Mucosa of descending colon (tissue), 3 donors: ENCODE measurements around the gene SUV39H1. TPM values are rescaled to one million over a fixed set of nuclear protein-coding genes. Genes with fewer than 3 reads are reported as not detected.
"Not testable (repeated sequence)": the region's sequence is repeated elsewhere in the genome, so short reads cannot be mapped to it uniquely, and the experiment has no call there.

Experiments
- ATAC-seq: fragments of 200-7000 bp; cut with Tn5 transposase; one replicate; pipeline ENCODE4 v1.9.1; 2020; ENCODE audit warnings: mild to moderate bottlenecking, moderate library complexity
- DNase-seq, 3 donors: peaks; one replicate each; pipeline ENCODE4 v3.0.0-alpha.2; 2020
- H3K36me3 ChIP-seq: fragments of 200-600 bp; one replicate; pipeline ENCODE4 v1.8.0; 2021; ENCODE audit warnings: low read depth, mild to moderate bottlenecking
- H3K4me1 ChIP-seq: fragments of 200-600 bp; one replicate; pipeline ENCODE4 v1.8.0; 2021; ENCODE audit warnings: low read depth, mild to moderate bottlenecking
- H3K4me3 ChIP-seq: fragments of 200-600 bp; one replicate; pipeline ENCODE4 v1.8.0; 2021; ENCODE audit warnings: mild to moderate bottlenecking
- H3K9me3 ChIP-seq: fragments of 200-600 bp; one replicate; pipeline ENCODE4 v1.8.0; 2021; ENCODE audit warnings: mild to moderate bottlenecking
- CTCF ChIP-seq: fragments of 200-600 bp; IDR thresholded peaks from one replicate; pipeline ENCODE4 v1.8.0; 2022; ENCODE audit warnings: antibody characterized with exemption, mild to moderate bottlenecking
- intact Hi-C, 2 donors: fragments of 100-400 bp; cut with DNase I in 1 of 2; cut with micrococcal nuclease in 1 of 2; formaldehyde crosslinking; loops; one replicate each; pipeline versions ENCODE4 v1.11.0 to v1.11.1; 2022; cut with DNase I, micrococcal nuclease
- long read RNA-seq, 2 donors: library from polyadenylated mRNA; unstranded; transcript quantifications; one replicate each; pipeline ENCODE4 v2.0.0, GENCODE V29; 2019 to 2021
- total RNA-seq, 3 donors: library from RNA; stranded (reverse); fragmentation: NEBNext Ultra II Directional in 2 of 3; extraction: Animal tissue kit (Norgen Biotek cat#: 25700) in 2 of 3; gene quantifications; one replicate each; pipeline versions ENCODE4 v1.2.1 to v1.2.4, GENCODE V29; 2021 to 2023
- donor health status: DM: no; HTN: no; CAD: no; lungs with moderate emphysema.
- donor health status: DM: no; HTN: no; CAD: no.
- donor health status: DM: no; HTN: yes; CAD: no.

The SUV39H1 gene
- total RNA-seq, result 1 to 10 TPM; 3.4 to 6.2 (median 3.7) TPM
- long read RNA-seq, donor 1, partial matches to known transcripts, result 0 of 4 reads
- long read RNA-seq, donor 1, other reads (novel, unspliced or antisense), result 1 of 4 reads
- long read RNA-seq, donor 2, partial matches to known transcripts, result 0 of 3 reads
- long read RNA-seq, donor 2, other reads (novel, unspliced or antisense), result 0 of 3 reads

- peak; percentile 97 for ATAC-seq
- peak; percentile 85 to 93 (median 92) for DNase-seq
- intact Hi-C loops, result no loop called here
Measured at GRCh38 chrX:48696301-48696908, at the start of gene SUV39H1. TSS of gene SUV39H1 (plus strand) at chrX:48696734. CDS start at chrX:48696785, 51 bp downstream.

GRCh38 chrX:48648336-48648751, 48.2 kb upstream of the SUV39H1 start:
- H3K36me3 ChIP-seq, result no peaks in the 10 kb centered on the region
- DNase-seq (peak in 1 of 3 donors; percentile 26), ATAC-seq (peak; percentile 69)
- intact Hi-C loops, result no loop called here
- no peak for TF ChIP-seq CTCF
- H3K9me3 ChIP-seq, result no peaks in the 10 kb centered on the region
- H3K4me3 ChIP-seq, result no peak overlapping the region
- no peaks in the 10 kb centered on the region for H3K4me1 ChIP-seq

More at GRCh38 chrX:48696301-48696908, at the start of gene SUV39H1:
- H3K36me3 ChIP-seq, result peaks cover 3% of the 10 kb centered on the region
- no peak for TF ChIP-seq CTCF
- peak within 1 kb of the TSS; percentile 68 for H3K4me3 ChIP-seq
- H3K9me3 ChIP-seq, result no peaks in the 10 kb centered on the region
- peaks cover 4% of the 10 kb centered on the region for H3K4me1 ChIP-seq

GRCh38 chrX:48649102-48649501, 47.4 kb upstream of the SUV39H1 start:
- intact Hi-C loops, result no loop called here
- no peak overlapping the region for H3K4me3 ChIP-seq
- ATAC-seq, result peak; percentile 80
- H3K9me3 ChIP-seq, result no peaks in the 10 kb centered on the region
- DNase-seq, result no peak
- H3K36me3 ChIP-seq, result no peaks in the 10 kb centered on the region
- no peaks in the 10 kb centered on the region for H3K4me1 ChIP-seq
- TF ChIP-seq CTCF, result no peak

GRCh38 chrX:48652055-48652579, 44.4 kb upstream of the SUV39H1 start:
- H3K36me3 ChIP-seq, ATAC-seq, intact Hi-C loops, H3K4me3 ChIP-seq, H3K9me3 ChIP-seq, DNase-seq, H3K4me1 ChIP-seq: not testable (repeated sequence)

- H3K4me3 ChIP-seq, H3K9me3 ChIP-seq, ATAC-seq, intact Hi-C loops, DNase-seq, H3K36me3 ChIP-seq, H3K4me1 ChIP-seq: not testable (repeated sequence)
Measured at GRCh38 chrX:48654746-48655145, 41.8 kb upstream of the SUV39H1 start.

GRCh38 chrX:48659686-48660085, 36.8 kb upstream of the SUV39H1 start:
- H3K36me3 ChIP-seq, intact Hi-C loops, DNase-seq, H3K4me1 ChIP-seq, ATAC-seq, H3K4me3 ChIP-seq, H3K9me3 ChIP-seq: not testable (repeated sequence)

- no peak for TF ChIP-seq CTCF
- ATAC-seq (no peak), DNase-seq (no peak)
- intact Hi-C loops, result no loop called here
- H3K9me3 ChIP-seq, result no peaks in the 10 kb centered on the region
- H3K4me3 ChIP-seq, result no peak overlapping the region
- H3K4me1 ChIP-seq, result no peaks in the 10 kb centered on the region
- no peaks in the 10 kb centered on the region for H3K36me3 ChIP-seq
Measured at GRCh38 chrX:48663241-48663640, 33.3 kb upstream of the SUV39H1 start.
